Loucy (cell line): Measurements from ENCODE around the gene ZC3H12C.

ENCODE experiments used
- H2AFZ ChIP-seq: fragments of 200-600 bp; sonication (generic); 2 replicates; pipeline ENCODE4 v1.6.0; 2016; ENCODE audit warnings: antibody characterized with exemption, mild to moderate bottlenecking, low read length, moderate library complexity
- H3F3A ChIP-seq: fragments of 200-600 bp; 2 replicates; pipeline ENCODE4 v1.6.0; 2016; ENCODE audit warnings: antibody characterized with exemption, low read depth, mild to moderate bottlenecking
- H3K27me3 ChIP-seq: fragments of 200-600 bp; sonication (generic); 2 replicates; pipeline ENCODE4 v1.6.1; 2014; ENCODE audit warnings: low read length, mild to moderate bottlenecking; ENCODE audit not compliant: insufficient read depth, poor library complexity, severe bottlenecking
- H3K36me3 ChIP-seq: fragments of 200-600 bp; sonication (generic); 2 replicates; pipeline ENCODE4 v1.6.1; 2016; ENCODE audit warnings: low read length; ENCODE audit not compliant: insufficient read depth
- H3K4me1 ChIP-seq: fragments of 200-600 bp; sonication (generic); 2 replicates; pipeline ENCODE4 v1.5.1; 2014; ENCODE audit warnings: low read length, mild to moderate bottlenecking; ENCODE audit not compliant: insufficient read depth, poor library complexity, severe bottlenecking
- H3K4me2 ChIP-seq: fragments of 200-600 bp; sonication (generic); 2 replicates; pipeline ENCODE4 v1.6.0; 2014; ENCODE audit warnings: antibody characterized with exemption, low read length, low read depth, mild to moderate bottlenecking; ENCODE audit not compliant: poor library complexity, severe bottlenecking
- H3K4me3 ChIP-seq: fragments of 200-600 bp; sonication (generic); 2 replicates; pipeline ENCODE4 v1.5.1; 2014; ENCODE audit warnings: low read length, mild to moderate bottlenecking, mixed read lengths; ENCODE audit not compliant: poor library complexity, severe bottlenecking
- H3K79me2 ChIP-seq: fragments of 200-600 bp; sonication (generic); 2 replicates; pipeline ENCODE4 v1.6.1; 2014; ENCODE audit warnings: low read length; ENCODE audit not compliant: insufficient read depth
- H3K9ac ChIP-seq: fragments of 200-600 bp; sonication (generic); 2 replicates; pipeline ENCODE4 v1.6.0; 2014; ENCODE audit warnings: mild to moderate bottlenecking, low read depth, low read length, moderate library complexity; ENCODE audit not compliant: poor library complexity, severe bottlenecking
- H3K9me2 ChIP-seq: fragments of 200-600 bp; sonication (generic); replicated peaks from 2 replicates; pipeline ENCODE4 v1.6.1; 2016; ENCODE audit warnings: low read depth, low read length, mixed read lengths
- H3K9me3 ChIP-seq: fragments of 200-600 bp; sonication (generic); 2 replicates; pipeline ENCODE4 v1.6.1; 2014; ENCODE audit warnings: mild to moderate bottlenecking, antibody characterized with exemption, low read length, low read depth; ENCODE audit not compliant: insufficient read depth
- H4K20me1 ChIP-seq: fragments of 200-600 bp; sonication (generic); 2 replicates; pipeline ENCODE4 v1.6.0; 2014; ENCODE audit warnings: antibody characterized with exemption, low read length, mild to moderate bottlenecking; ENCODE audit not compliant: insufficient read depth, poor library complexity, severe bottlenecking
- EZH2phosphoT487 ChIP-seq: fragments of 200-600 bp; IDR thresholded peaks from 2 replicates; pipeline ENCODE4 v1.6.1; 2018; ENCODE audit warnings: antibody characterized with exemption, mild to moderate bottlenecking, moderate library complexity, borderline replicate concordance
- TF ChIP-seq, protein P1 (sequence below): fragments of 200-600 bp; sonication (generic); conservative IDR thresholded peaks from 2 replicates; pipeline ENCODE4 v1.5.1; 2014; ENCODE audit warnings: mild to moderate bottlenecking, antibody characterized with exemption, low read length

The ZC3H12C gene

DNA sequence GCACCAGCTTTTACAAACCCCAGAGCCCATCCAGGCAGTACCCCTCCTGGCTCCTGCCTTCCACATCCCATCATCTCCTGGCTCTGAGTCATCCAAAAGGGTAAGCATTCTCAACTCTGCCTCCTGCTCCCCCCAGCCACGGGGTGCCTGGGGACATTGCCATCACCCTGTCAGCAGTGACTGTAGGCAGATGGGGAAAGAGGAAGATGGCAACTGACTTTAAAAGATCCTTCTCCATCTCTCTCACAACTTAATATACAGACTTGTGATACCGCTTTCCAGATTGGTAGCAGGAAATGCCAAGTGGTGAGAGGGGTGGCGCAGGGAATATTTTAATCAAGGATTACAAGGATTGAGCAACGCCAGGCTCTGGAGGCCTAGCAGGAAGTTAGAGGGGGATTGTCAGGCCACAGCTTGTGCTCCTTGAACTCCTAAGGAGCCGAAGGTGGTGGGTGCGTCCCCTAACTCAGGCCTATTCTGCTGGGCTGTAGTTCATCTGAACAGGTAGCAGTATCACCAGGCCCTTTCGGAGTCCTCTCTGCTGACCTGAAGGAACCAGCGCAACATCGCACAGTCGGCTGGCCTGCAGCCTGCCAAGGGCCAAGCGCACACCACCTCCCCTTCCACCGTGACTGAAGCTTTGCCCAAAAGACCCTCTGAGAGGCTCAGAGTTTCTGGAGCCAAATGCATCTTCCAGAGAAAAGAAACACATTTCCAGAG, 83.3 kb downstream of the ZC3H12C start:
- Histone ChIP-seq H3K9me3 (no peaks in the 10 kb centered on the region), H3K9me2 (no peaks in the 10 kb centered on the region), H2AFZ (no peak overlapping the region), H3K79me2 (no peaks in the 10 kb centered on the region), H3K27me3 (no peaks in the 10 kb centered on the region), H3K9ac (no peak overlapping the region), H4K20me1 (no peaks in the 10 kb centered on the region), H3K4me1 (no peaks in the 10 kb centered on the region), H3K36me3 (no peaks in the 10 kb centered on the region), H3K4me3 (no peak overlapping the region), H3K4me2 (no peak overlapping the region), H3F3A (no peaks in the 10 kb centered on the region)
- TF ChIP-seq, protein P1, sequence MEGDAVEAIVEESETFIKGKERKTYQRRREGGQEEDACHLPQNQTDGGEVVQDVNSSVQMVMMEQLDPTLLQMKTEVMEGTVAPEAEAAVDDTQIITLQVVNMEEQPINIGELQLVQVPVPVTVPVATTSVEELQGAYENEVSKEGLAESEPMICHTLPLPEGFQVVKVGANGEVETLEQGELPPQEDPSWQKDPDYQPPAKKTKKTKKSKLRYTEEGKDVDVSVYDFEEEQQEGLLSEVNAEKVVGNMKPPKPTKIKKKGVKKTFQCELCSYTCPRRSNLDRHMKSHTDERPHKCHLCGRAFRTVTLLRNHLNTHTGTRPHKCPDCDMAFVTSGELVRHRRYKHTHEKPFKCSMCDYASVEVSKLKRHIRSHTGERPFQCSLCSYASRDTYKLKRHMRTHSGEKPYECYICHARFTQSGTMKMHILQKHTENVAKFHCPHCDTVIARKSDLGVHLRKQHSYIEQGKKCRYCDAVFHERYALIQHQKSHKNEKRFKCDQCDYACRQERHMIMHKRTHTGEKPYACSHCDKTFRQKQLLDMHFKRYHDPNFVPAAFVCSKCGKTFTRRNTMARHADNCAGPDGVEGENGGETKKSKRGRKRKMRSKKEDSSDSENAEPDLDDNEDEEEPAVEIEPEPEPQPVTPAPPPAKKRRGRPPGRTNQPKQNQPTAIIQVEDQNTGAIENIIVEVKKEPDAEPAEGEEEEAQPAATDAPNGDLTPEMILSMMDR, result no peak
- TF ChIP-seq EZH2phosphoT487, result no peak

DNA sequence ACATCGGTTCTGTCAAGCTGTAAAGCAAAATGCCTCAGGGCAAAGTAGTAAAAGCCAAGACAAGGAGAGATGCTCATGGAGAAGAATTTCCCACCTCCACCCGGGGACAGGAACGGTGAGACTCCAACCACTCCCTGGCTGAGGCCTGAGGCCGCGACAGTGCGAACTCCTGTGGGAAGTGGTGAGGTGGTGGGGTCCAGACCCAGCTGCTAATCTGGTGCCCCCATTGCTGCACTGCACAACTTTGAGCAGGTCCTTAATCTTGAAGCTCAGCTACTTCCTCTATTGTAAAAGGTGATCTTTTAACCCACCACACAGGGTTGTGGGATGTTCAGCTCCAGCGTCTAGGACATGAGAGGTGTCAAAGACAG, 83.9 kb downstream of the ZC3H12C start:
- H3K9me2 ChIP-seq, result no peaks in the 10 kb centered on the region
- H3K4me2 ChIP-seq, result no peak overlapping the region
- no peak overlapping the region for H2AFZ ChIP-seq
- H3K27me3 ChIP-seq, result no peaks in the 10 kb centered on the region
- H3K9ac ChIP-seq, result no peak overlapping the region
- no peaks in the 10 kb centered on the region for H3K9me3 ChIP-seq
- H3K4me3 ChIP-seq, result no peak overlapping the region
- no peaks in the 10 kb centered on the region for H3K36me3 ChIP-seq
- H3K79me2 ChIP-seq, result no peaks in the 10 kb centered on the region
- H3K4me1 ChIP-seq, result no peaks in the 10 kb centered on the region
- H4K20me1 ChIP-seq, result no peaks in the 10 kb centered on the region
- TF ChIP-seq, protein P1, result no peak
- TF ChIP-seq EZH2phosphoT487, result no peak
- no peaks in the 10 kb centered on the region for H3F3A ChIP-seq

DNA sequence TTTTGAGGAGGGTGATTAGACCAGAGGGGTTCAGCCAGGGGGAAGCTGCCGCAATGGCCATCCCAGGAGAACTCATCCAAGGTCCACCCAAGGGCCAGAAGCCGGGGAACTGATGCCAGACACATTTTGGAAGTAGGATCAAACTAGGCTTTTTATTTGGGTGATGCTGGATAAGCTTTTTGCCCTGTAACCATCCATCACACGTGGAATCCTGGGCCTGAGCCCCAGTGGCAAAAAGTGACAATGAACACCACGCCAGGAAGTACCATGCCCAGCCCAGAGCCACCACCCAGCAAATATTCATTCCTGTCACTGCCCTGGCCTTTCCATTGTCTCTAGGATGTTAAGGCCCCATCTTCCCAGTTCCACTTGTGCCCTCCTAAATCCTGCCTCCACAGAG, 85.9 kb downstream of the ZC3H12C start:
- no peaks in the 10 kb centered on the region for H3K36me3 ChIP-seq
- no peaks in the 10 kb centered on the region for H4K20me1 ChIP-seq
- no peaks in the 10 kb centered on the region for H3F3A ChIP-seq
- no peak for TF ChIP-seq EZH2phosphoT487
- TF ChIP-seq, protein P1, result no peak
- no peak overlapping the region for H3K4me3 ChIP-seq
- H2AFZ ChIP-seq, result no peak overlapping the region
- H3K4me1 ChIP-seq, result no peaks in the 10 kb centered on the region
- H3K4me2 ChIP-seq, result no peak overlapping the region
- no peaks in the 10 kb centered on the region for H3K79me2 ChIP-seq
- H3K9me3 ChIP-seq, result no peaks in the 10 kb centered on the region
- H3K27me3 ChIP-seq, result no peaks in the 10 kb centered on the region
- H3K9ac ChIP-seq, result no peak overlapping the region
- no peaks in the 10 kb centered on the region for H3K9me2 ChIP-seq
